K562 (cell line): ENCODE results near the gene ELP5. TPM values are rescaled to one million over a fixed set of nuclear protein-coding genes. Genes with fewer than 3 reads are reported as not detected.

Experiments
- CBX2 ChIP-seq: fragments of 200-600 bp; sonication (generic); IDR thresholded peaks from one replicate; pipeline ENCODE4 v1.6.1; 2012; ENCODE audit warnings: mild to moderate bottlenecking, low read length, inconsistent platforms; ENCODE audit not compliant: insufficient read depth, poor library complexity, severe bottlenecking
- DACH1 ChIP-seq: fragments of 450-650 bp; IDR thresholded peaks from 2 replicates; pipeline ENCODE4 v1.6.1; 2018; ENCODE audit not compliant: partially characterized antibody
- ELF2 ChIP-seq: fragments of 250-450 bp; sonication (Bioruptor Pico); IDR thresholded peaks from 2 replicates; pipeline ENCODE4 v1.5.0; 2021; ENCODE audit warnings: mild to moderate bottlenecking
- GABPB2 ChIP-seq: fragments of 250-450 bp; sonication (Bioruptor Pico); conservative IDR thresholded peaks from 2 replicates; pipeline ENCODE4 v1.5.1; 2021; ENCODE audit warnings: mild to moderate bottlenecking
- GATAD2B ChIP-seq: fragments of 450-650 bp; IDR thresholded peaks from 2 replicates; pipeline ENCODE4 v1.6.1; 2017; ENCODE audit warnings: mild to moderate bottlenecking, borderline replicate concordance
- HMG20A ChIP-seq: fragments of 450-650 bp; formaldehyde crosslinking; conservative IDR thresholded peaks from 2 replicates; pipeline ENCODE4 v1.4.0; 2020; ENCODE audit warnings: mild to moderate bottlenecking, mixed read lengths
- HSF4 ChIP-seq: fragments of 250-450 bp; sonication (Bioruptor Pico); IDR thresholded peaks from 2 replicates; pipeline ENCODE4 v2.1.2; 2022; ENCODE audit warnings: mild to moderate bottlenecking, moderate library complexity, borderline replicate concordance
- KDM4B ChIP-seq, 2 experiments: fragments of 450-650 bp in 1 of 2; sonication (generic) in 1 of 2; IDR thresholded peaks; 2 replicates each; pipeline ENCODE4 v1.6.1; 2016 to 2017; ENCODE audit warnings: borderline replicate concordance in 2 of 2, antibody characterized with exemption in 1 of 2, low read depth in 1 of 2, mild to moderate bottlenecking in 1 of 2
- KHSRP ChIP-seq: fragments of 450-650 bp; IDR thresholded peaks from 2 replicates; pipeline ENCODE4 v1.6.1; 2017
- MAFF ChIP-seq: IDR thresholded peaks from 2 replicates; pipeline ENCODE4 v1.6.1; 2012; ENCODE audit warnings: low read length, improper control_type of control experiment
- NBN ChIP-seq: fragments of 450-650 bp; IDR thresholded peaks from 2 replicates; pipeline ENCODE4 v1.6.1; 2016; ENCODE audit warnings: low read depth, mild to moderate bottlenecking
- RB1 ChIP-seq: fragments of 450-650 bp; IDR thresholded peaks from 2 replicates; pipeline ENCODE4 v1.6.1; 2017; ENCODE audit warnings: low read depth, mild to moderate bottlenecking
- SIN3A ChIP-seq, 2 experiments: fragments of 150-350 bp in 1 of 2; IDR thresholded peaks; 2 replicates each; pipeline ENCODE4 v1.6.1; 2011 to 2016; ENCODE audit warnings: borderline replicate concordance in 2 of 2, low read depth in 2 of 2, low read length in 2 of 2, mild to moderate bottlenecking in 2 of 2, moderate library complexity in 2 of 2; ENCODE audit not compliant: control insufficient read depth in 1 of 2
- ZEB2 ChIP-seq: fragments of 450-650 bp; IDR thresholded peaks from 2 replicates; pipeline ENCODE4 v1.6.1; 2016
- ZNF583 ChIP-seq: fragments of 250-450 bp; sonication (Bioruptor Pico); IDR thresholded peaks from 2 replicates; pipeline ENCODE4 v1.4.0; 2020
- ZNF644 ChIP-seq: fragments of 200-800 bp; sonication (Bioruptor generic); IDR thresholded peaks from 2 replicates; pipeline ENCODE4 v1.6.1; 2016; ENCODE audit warnings: low read depth, missing genetic modification characterization, missing compliant biosample characterization
- ZNF780A ChIP-seq: fragments of 250-450 bp; sonication (Bioruptor Pico); IDR thresholded peaks from 2 replicates; pipeline ENCODE4 v1.5.0; 2021; ENCODE audit warnings: mild to moderate bottlenecking
- polyA plus RNA-seq, 8 experiments: library from polyadenylated mRNA; depleted of rRNA in 4 of 8; stranded (reverse) in 5 of 8; unstranded in 3 of 8; fragments of >200 nt; fragmentation: Nextera tagmentation in 2 of 8; fragmentation: Illumina TruSeq in 1 of 8; extraction: Ambion mirVana in 2 of 8; extraction: Trizol in 1 of 8; gene quantifications; 2 replicates each; pipeline versions ENCODE4 v1.2.1 to v1.2.3, GENCODE V29; 2011 to 2014; ENCODE audit warnings: inconsistent platforms in 1 of 8, missing spikeins in 1 of 8
- total RNA-seq, 7 experiments: library from RNA; depleted of rRNA in 6 of 7; stranded (reverse); fragments of >200 nt in 6 of 7; fragmentation: Illumina TruSeq in 2 of 7; extraction: Trizol in 2 of 7; gene quantifications; 2 replicates each; pipeline versions ENCODE4 v1.2.1 to v1.2.3, GENCODE V29; 2011 to 2021; ENCODE audit warnings: low replicate concordance in 1 of 7
- TF ChIP-seq, protein P1 (sequence below): fragments of 250-450 bp; sonication (Bioruptor Pico); IDR thresholded peaks from 2 replicates; pipeline ENCODE4 v1.8.0; 2022; ENCODE audit warnings: inconsistent platforms, mild to moderate bottlenecking, moderate library complexity, borderline replicate concordance
- TF ChIP-seq, protein P2 (sequence below): fragments of 250-450 bp; sonication (Bioruptor Pico); IDR thresholded peaks from 2 replicates; pipeline ENCODE4 v1.4.0; 2020; ENCODE audit warnings: borderline replicate concordance
- TF ChIP-seq, protein P3 (sequence below): fragments of 450-650 bp; IDR thresholded peaks from one replicate; pipeline ENCODE4 v1.6.1; 2018; ENCODE audit warnings: mild to moderate bottlenecking, moderate library complexity; ENCODE audit not compliant: partially characterized antibody
- TF ChIP-seq, protein P4 (sequence below): fragments of 250-450 bp; sonication (Bioruptor Pico); IDR thresholded peaks from 2 replicates; pipeline ENCODE4 v1.5.0; 2022; ENCODE audit warnings: mild to moderate bottlenecking

ELP5 gene
- total and polyA plus RNA-seq, 9 of the 15 experiments (the other 6 are each of a cell fraction or from before 2014, with no cell fraction given): 25.7 to 77.9 (median 52.9) TPM

DNA sequence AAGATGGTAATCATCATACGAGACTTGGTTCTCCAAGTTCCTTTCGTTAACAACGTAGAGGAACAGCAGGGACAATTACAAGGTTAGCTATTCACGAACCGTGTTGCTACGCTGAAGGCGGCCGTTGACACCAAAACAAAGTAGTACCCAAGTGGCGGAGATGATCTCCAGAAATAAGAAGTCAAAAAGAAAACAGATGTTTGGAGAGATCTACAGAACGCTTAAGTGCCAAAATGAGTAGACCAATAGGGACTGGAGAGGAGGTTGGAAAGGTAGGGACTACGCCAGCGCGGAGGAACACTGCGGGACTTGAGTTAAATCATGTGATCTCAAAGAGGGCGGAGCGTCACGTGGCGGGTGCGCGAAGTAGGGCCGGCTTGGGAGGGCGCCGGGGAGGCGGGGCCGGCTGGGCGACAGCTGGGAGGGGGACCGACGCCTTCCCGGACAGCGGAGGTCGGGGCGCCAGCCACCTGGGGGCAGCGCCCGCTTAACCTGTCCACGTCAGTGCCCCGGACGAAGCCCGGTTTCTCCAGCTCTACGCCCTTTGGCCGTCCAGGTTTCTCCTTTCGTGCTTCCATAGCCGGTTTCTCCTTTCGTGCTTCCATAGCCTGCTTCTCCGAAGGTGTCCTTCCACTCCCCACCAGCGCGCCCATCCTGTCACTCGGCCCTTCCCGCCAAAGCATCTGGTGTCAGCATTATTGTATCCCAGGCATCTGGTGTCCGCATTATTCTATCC, 9.1 kb upstream of the ELP5 start (continued):
- TF ChIP-seq, protein P1, sequence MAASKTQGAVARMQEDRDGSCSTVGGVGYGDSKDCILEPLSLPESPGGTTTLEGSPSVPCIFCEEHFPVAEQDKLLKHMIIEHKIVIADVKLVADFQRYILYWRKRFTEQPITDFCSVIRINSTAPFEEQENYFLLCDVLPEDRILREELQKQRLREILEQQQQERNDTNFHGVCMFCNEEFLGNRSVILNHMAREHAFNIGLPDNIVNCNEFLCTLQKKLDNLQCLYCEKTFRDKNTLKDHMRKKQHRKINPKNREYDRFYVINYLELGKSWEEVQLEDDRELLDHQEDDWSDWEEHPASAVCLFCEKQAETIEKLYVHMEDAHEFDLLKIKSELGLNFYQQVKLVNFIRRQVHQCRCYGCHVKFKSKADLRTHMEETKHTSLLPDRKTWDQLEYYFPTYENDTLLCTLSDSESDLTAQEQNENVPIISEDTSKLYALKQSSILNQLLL (CRISPR knock-in tag): no peak
- TF ChIP-seq DACH1: peak; percentile 66
- TF ChIP-seq CBX2: no peak
- 0 out of 2 replicates have a peak, but pooled peaks have one; percentile 22 for TF ChIP-seq NBN
- TF ChIP-seq ZNF644 (tag): no peak
- TF ChIP-seq, protein P2, sequence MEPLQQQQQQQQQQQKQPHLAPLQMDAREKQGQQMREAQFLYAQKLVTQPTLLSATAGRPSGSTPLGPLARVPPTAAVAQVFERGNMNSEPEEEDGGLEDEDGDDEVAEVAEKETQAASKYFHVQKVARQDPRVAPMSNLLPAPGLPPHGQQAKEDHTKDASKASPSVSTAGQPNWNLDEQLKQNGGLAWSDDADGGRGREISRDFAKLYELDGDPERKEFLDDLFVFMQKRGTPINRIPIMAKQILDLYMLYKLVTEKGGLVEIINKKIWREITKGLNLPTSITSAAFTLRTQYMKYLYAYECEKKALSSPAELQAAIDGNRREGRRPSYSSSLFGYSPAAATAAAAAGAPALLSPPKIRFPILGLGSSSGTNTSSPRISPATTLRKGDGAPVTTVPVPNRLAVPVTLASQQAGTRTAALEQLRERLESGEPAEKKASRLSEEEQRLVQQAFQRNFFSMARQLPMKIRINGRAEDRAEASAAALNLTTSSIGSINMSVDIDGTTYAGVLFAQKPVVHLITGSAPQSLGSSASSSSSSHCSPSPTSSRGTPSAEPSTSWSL (CRISPR knock-in tag): no peak
- peak; percentile 44; the same call in 1 of the 2 replicates for TF ChIP-seq RB1
- TF ChIP-seq ZEB2: no peak
- no peak for TF ChIP-seq GATAD2B
- peak; percentile 80; the same call in 1 of the 2 replicates for TF ChIP-seq ELF2 (CRISPR knock-in tag)
- TF ChIP-seq GABPB2 (CRISPR knock-in tag): no peak
- no peak for TF ChIP-seq ZNF583 (CRISPR knock-in tag)
- no peak for TF ChIP-seq ZNF780A (CRISPR knock-in tag)
- TF ChIP-seq HSF4 (CRISPR knock-in tag): no peak
- TF ChIP-seq, protein P3, sequence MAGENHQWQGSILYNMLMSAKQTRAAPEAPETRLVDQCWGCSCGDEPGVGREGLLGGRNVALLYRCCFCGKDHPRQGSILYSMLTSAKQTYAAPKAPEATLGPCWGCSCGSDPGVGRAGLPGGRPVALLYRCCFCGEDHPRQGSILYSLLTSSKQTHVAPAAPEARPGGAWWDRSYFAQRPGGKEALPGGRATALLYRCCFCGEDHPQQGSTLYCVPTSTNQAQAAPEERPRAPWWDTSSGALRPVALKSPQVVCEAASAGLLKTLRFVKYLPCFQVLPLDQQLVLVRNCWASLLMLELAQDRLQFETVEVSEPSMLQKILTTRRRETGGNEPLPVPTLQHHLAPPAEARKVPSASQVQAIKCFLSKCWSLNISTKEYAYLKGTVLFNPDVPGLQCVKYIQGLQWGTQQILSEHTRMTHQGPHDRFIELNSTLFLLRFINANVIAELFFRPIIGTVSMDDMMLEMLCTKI: no peak
- no peak for TF ChIP-seq MAFF
- TF ChIP-seq KHSRP: no peak
- no peak for TF ChIP-seq KDM4B (IDR thresholded peaks at IDR 0.05; ENCODE audit: borderline replicate concordance in 2 of 2, low read depth in 1 of 2)
- TF ChIP-seq, protein P4, sequence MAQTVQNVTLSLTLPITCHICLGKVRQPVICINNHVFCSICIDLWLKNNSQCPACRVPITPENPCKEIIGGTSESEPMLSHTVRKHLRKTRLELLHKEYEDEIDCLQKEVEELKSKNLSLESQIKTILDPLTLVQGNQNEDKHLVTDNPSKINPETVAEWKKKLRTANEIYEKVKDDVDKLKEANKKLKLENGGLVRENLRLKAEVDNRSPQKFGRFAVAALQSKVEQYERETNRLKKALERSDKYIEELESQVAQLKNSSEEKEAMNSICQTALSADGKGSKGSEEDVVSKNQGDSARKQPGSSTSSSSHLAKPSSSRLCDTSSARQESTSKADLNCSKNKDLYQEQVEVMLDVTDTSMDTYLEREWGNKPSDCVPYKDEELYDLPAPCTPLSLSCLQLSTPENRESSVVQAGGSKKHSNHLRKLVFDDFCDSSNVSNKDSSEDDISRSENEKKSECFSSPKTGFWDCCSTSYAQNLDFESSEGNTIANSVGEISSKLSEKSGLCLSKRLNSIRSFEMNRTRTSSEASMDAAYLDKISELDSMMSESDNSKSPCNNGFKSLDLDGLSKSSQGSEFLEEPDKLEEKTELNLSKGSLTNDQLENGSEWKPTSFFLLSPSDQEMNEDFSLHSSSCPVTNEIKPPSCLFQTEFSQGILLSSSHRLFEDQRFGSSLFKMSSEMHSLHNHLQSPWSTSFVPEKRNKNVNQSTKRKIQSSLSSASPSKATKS (CRISPR knock-in tag): no peak
- peak; percentile 96 for TF ChIP-seq SIN3A (IDR thresholded peaks at IDR 0.05; ENCODE audit: borderline replicate concordance in 2 of 2, control insufficient read depth in 1 of 2, low read depth in 2 of 2, low read length in 2 of 2)
- TF ChIP-seq HMG20A (CRISPR knock-in tag): no peak
